A549 (cell line): ENCODE data around the gene KCNAB2. TPM values are rescaled to one million over a fixed set of nuclear protein-coding genes. Genes with fewer than 3 reads are reported as not detected.

Experiments used
- ATAC-seq, 2 experiments: fragments of 200-7000 bp in 1 of 2; fragments of >200 bp in 1 of 2; cut with Nextera tagmentation in 1 of 2; cut with Tn5 transposase in 1 of 2; 3 replicates each; pipeline versions ENCODE4 v1.8.0 to v1.9.1; 2018 to 2020; ENCODE audit warnings: mild to moderate bottlenecking in 1 of 2, moderate library complexity in 1 of 2
- CTCF ChIA-PET: fragments of 300-600 bp; sonication (Branson Sonifier 250); formaldehyde crosslinking; extraction: SDS; loops from one replicate; lab custom pipeline; 2021; ENCODE audit warnings: antibody characterized with exemption, inconsistent platforms; lab: Yijun Ruan, JAX
- POLR2A ChIA-PET: fragments of 350-600 bp; formaldehyde crosslinking; extraction: SDS; loops from one replicate; lab custom pipeline; 2021; ENCODE audit warnings: antibody characterized with exemption, inconsistent platforms; lab: Yijun Ruan, JAX
- DNase-seq, 2 experiments: peaks; one replicate each; pipeline versions ENCODE4 v3.0.0 to v3.0.0-alpha.2; 2011 to 2016; ENCODE audit warnings: low read depth in 1 of 2, low spot score in 1 of 2
- FAIRE-seq: peaks from 2 replicates; lab custom pipeline; 2011; peaks lifted over from hg19 to GRCh38; lab: Jason Lieb, UNC
- H3K27ac ChIP-seq, 2 experiments: fragments of >200 bp; sonication (Bioruptor Twin); formaldehyde crosslinking; 3 replicates each; pipeline ENCODE4 v1.5.1; 2016 to 2017
- H3K4me1 ChIP-seq: fragments of >200 bp; sonication (Bioruptor Twin); formaldehyde crosslinking; 3 replicates; pipeline ENCODE4 v1.6.1; 2016
- H3K4me2 ChIP-seq: fragments of >200 bp; sonication (Bioruptor Twin); formaldehyde crosslinking; 3 replicates; pipeline ENCODE4 v1.6.1; 2016
- H3K4me3 ChIP-seq: fragments of >200 bp; sonication (Bioruptor Twin); formaldehyde crosslinking; 3 replicates; pipeline ENCODE4 v1.5.1; 2016
- H3K9me3 ChIP-seq: fragments of >200 bp; sonication (Bioruptor Twin); formaldehyde crosslinking; 3 replicates; pipeline ENCODE4 v1.6.1; 2016
- CEBPB ChIP-seq, 2 experiments: fragments of >200 bp in 1 of 2; sonication (Bioruptor Twin) in 1 of 2; formaldehyde crosslinking in 1 of 2; IDR thresholded peaks; 2 replicates each; pipeline ENCODE4 v1.6.1; 2012 to 2016
- CTCF ChIP-seq: fragments of >200 bp; sonication (Bioruptor Twin); formaldehyde crosslinking; IDR thresholded peaks from 3 replicates; pipeline ENCODE4 v1.5.1; 2016
- EHF ChIP-seq: fragments of 250-450 bp; sonication (Bioruptor Pico); IDR thresholded peaks from 2 replicates; pipeline ENCODE4 v1.5.0; 2020; ENCODE audit warnings: mild to moderate bottlenecking
- EP300 ChIP-seq, 2 experiments: fragments of >200 bp; sonication (Bioruptor Twin); formaldehyde crosslinking; IDR thresholded peaks; 2 replicates in 1 of 2; 3 replicates in 1 of 2; pipeline ENCODE4 v1.6.1; 2016 to 2017
- ESRRA ChIP-seq: fragments of 150-350 bp; IDR thresholded peaks from 2 replicates; pipeline ENCODE4 v1.6.1; 2014; ENCODE audit warnings: mild to moderate bottlenecking, low read length, borderline replicate concordance
- FOXS1 ChIP-seq: fragments of 250-450 bp; sonication (Bioruptor Pico); IDR thresholded peaks from 2 replicates; pipeline ENCODE4 v1.5.0; 2020; ENCODE audit warnings: mild to moderate bottlenecking, moderate library complexity
- HOXB5 ChIP-seq: fragments of 250-450 bp; sonication (Bioruptor Pico); IDR thresholded peaks from 2 replicates; pipeline ENCODE4 v1.5.0; 2020; ENCODE audit warnings: mild to moderate bottlenecking, moderate library complexity
- JUN ChIP-seq, 2 experiments: fragments of >200 bp; sonication (Bioruptor Twin); formaldehyde crosslinking; IDR thresholded peaks; 2 replicates in 1 of 2; 3 replicates in 1 of 2; pipeline ENCODE4 v1.6.1; 2016 to 2017
- KDM1A ChIP-seq: fragments of 200-600 bp; sonication (generic); IDR thresholded peaks from 2 replicates; pipeline ENCODE4 v1.6.1; 2016; ENCODE audit warnings: low read depth, mild to moderate bottlenecking
- MAFK ChIP-seq: fragments of 450-650 bp; IDR thresholded peaks from 2 replicates; pipeline ENCODE4 v1.6.1; 2014; ENCODE audit not compliant: partially characterized antibody
- MYC ChIP-seq: IDR thresholded peaks from 2 replicates; pipeline ENCODE4 v1.6.1; 2012; ENCODE audit warnings: mild to moderate bottlenecking, inconsistent platforms, low read length, improper control_type of control experiment, borderline replicate concordance
- NR3C1 ChIP-seq: fragments of >200 bp; sonication (Bioruptor Twin); formaldehyde crosslinking; IDR thresholded peaks from 3 replicates; pipeline ENCODE4 v1.6.1; 2017
- PBX3 ChIP-seq: IDR thresholded peaks from 2 replicates; pipeline ENCODE4 v1.6.1; 2012
- RARB ChIP-seq: fragments of 250-450 bp; sonication (Bioruptor Pico); IDR thresholded peaks from 2 replicates; pipeline ENCODE4 v1.8.0; 2021; ENCODE audit warnings: mild to moderate bottlenecking, moderate library complexity
- RNF2 ChIP-seq: fragments of 200-600 bp; sonication (generic); IDR thresholded peaks from 2 replicates; pipeline ENCODE4 v1.6.1; 2016; ENCODE audit warnings: low read depth, mild to moderate bottlenecking, antibody characterized with exemption, moderate library complexity, borderline replicate concordance
- SMC3 ChIP-seq: fragments of >200 bp; sonication (Bioruptor Twin); formaldehyde crosslinking; IDR thresholded peaks from 3 replicates; pipeline ENCODE4 v1.6.1; 2018; ENCODE audit warnings: inconsistent platforms
- SREBF2 ChIP-seq: fragments of 450-650 bp; IDR thresholded peaks from 2 replicates; pipeline ENCODE4 v1.6.1; 2014; ENCODE audit warnings: mild to moderate bottlenecking, moderate library complexity
- TFCP2L1 ChIP-seq: fragments of 250-450 bp; sonication (Bioruptor Pico); IDR thresholded peaks from 2 replicates; pipeline ENCODE4 v1.5.0; 2021; ENCODE audit warnings: mild to moderate bottlenecking
- TP53 ChIP-seq: fragments of 250-450 bp; sonication (Bioruptor Pico); IDR thresholded peaks from 2 replicates; pipeline ENCODE4 v1.5.0; 2021; ENCODE audit warnings: mild to moderate bottlenecking, moderate library complexity
- ZFP36 ChIP-seq: fragments of 450-650 bp; IDR thresholded peaks from 2 replicates; pipeline ENCODE4 v1.6.1; 2014; ENCODE audit warnings: borderline replicate concordance; ENCODE audit not compliant: partially characterized antibody
- ZNF302 ChIP-seq: fragments of 250-450 bp; sonication (Bioruptor Pico); IDR thresholded peaks from 2 replicates; pipeline ENCODE4 v1.9.0; 2021; ENCODE audit warnings: inconsistent platforms, mild to moderate bottlenecking, moderate library complexity
- ZSCAN20 ChIP-seq: fragments of 250-450 bp; sonication (Bioruptor Pico); IDR thresholded peaks from 2 replicates; pipeline ENCODE4 v1.8.0; 2022; ENCODE audit warnings: mild to moderate bottlenecking, moderate library complexity
- WGBS: methylation state at CpG from one replicate; pipeline ENCODE4 v1.1.6; 2017; ENCODE audit errors: missing lambda C conversion rate; 5-methylcytosine and 5-hydroxymethylcytosine counted together
- polyA plus RNA-seq, 4 experiments: library from polyadenylated mRNA; depleted of rRNA in 3 of 4; stranded (reverse); fragments of >200 nt; fragmentation: RNase III in 1 of 4; extraction: RNeasy Plus Mini Kit Qiagen cat#74134 plus additional on column Dnase treatment in 1 of 4; gene quantifications; 2 replicates in 3 of 4; 3 replicates in 1 of 4; pipeline ENCODE4 v1.2.3, GENCODE V29; 2011 to 2017
- TF ChIP-seq, protein P1 (sequence below): fragments of 150-350 bp; IDR thresholded peaks from 2 replicates; pipeline ENCODE4 v1.6.1; 2014; ENCODE audit warnings: low read depth, mild to moderate bottlenecking, low read length
- TF ChIP-seq, protein P2 (sequence below): IDR thresholded peaks from 2 replicates; pipeline ENCODE4 v1.6.1; 2012
- TF ChIP-seq, protein P3 (sequence below): fragments of >200 bp; sonication (Bioruptor Twin); formaldehyde crosslinking; IDR thresholded peaks from 2 replicates; pipeline ENCODE4 v1.6.1; 2016

Gene KCNAB2
- polyA plus RNA-seq, 2 of the 4 experiments (the other 2 are of a cell fraction), result 7.3 to 9.9 TPM

GRCh38 chr1:6046279-6046678 lies 591 bp downstream of the KCNAB2 start:
- no peaks in the 10 kb centered on the region for H3K4me1 ChIP-seq
- no peak overlapping the region for H3K4me3 ChIP-seq
- no peak overlapping the region for H3K27ac ChIP-seq
- POLR2A ChIA-PET, result no interaction called here
- DNase-seq, result no peak
- WGBS, result 85% methylated on average over 13 of the region's 14 CpGs
- no peak overlapping the region for H3K4me2 ChIP-seq
- TF ChIP-seq PBX3 (no peak), ESRRA (no peak), RNF2 (no peak), RARB (CRISPR knock-in tag) (no peak), ZSCAN20 (no peak), CTCF (no peak), ZFP36 (no peak)
- TF ChIP-seq, protein P1, sequence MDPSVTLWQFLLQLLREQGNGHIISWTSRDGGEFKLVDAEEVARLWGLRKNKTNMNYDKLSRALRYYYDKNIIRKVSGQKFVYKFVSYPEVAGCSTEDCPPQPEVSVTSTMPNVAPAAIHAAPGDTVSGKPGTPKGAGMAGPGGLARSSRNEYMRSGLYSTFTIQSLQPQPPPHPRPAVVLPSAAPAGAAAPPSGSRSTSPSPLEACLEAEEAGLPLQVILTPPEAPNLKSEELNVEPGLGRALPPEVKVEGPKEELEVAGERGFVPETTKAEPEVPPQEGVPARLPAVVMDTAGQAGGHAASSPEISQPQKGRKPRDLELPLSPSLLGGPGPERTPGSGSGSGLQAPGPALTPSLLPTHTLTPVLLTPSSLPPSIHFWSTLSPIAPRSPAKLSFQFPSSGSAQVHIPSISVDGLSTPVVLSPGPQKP, result no peak
- TF ChIP-seq, all 56 proteins: peak for 0
- ATAC-seq (no peak), FAIRE-seq (no peak)
- H3K9me3 ChIP-seq, result no peaks in the 10 kb centered on the region
- CTCF ChIA-PET, result interaction anchor here (0.9 to 1.3 kb wide), 2 partner anchors 16 to 198 kb away, joined by 3 read pairs; partner anchors contain the start of gene HES3

GRCh38 chr1:6048179-6048867 lies 2.6 kb downstream of the KCNAB2 start:
- Histone ChIP-seq H3K9me3 (no peaks in the 10 kb centered on the region), H3K4me2 (no peak overlapping the region), H3K4me1 (no peaks in the 10 kb centered on the region), H3K27ac (no peak overlapping the region), H3K4me3 (no peak overlapping the region)
- ChIA-PET POLR2A (no interaction called here), CTCF (interaction anchor here (1.0 kb wide), 1 partner anchor 157 kb away, joined by 3 read pairs; the partner anchor contains the start of gene RNF207)
- ATAC-seq (no peak), FAIRE-seq (no peak), DNase-seq (no peak)
- WGBS, result 80% methylated on average over 6 of the region's 14 CpGs
- TF ChIP-seq ZNF302 (CRISPR knock-in tag) (no peak), TFCP2L1 (no peak), ZSCAN20 (no peak), HOXB5 (CRISPR knock-in tag) (no peak), SREBF2 (no peak), FOXS1 (no peak), MAFK (no peak), JUN (IDR thresholded peaks at IDR 0.05) (no peak), SMC3 (no peak), RNF2 (no peak), TP53 (no peak), MYC (no peak), EP300 (IDR thresholded peaks at IDR 0.05) (no peak), EHF (CRISPR knock-in tag) (no peak), KDM1A (no peak), CEBPB (IDR thresholded peaks at IDR 0.05) (no peak), NR3C1 (no peak)
- TF ChIP-seq, protein P2, sequence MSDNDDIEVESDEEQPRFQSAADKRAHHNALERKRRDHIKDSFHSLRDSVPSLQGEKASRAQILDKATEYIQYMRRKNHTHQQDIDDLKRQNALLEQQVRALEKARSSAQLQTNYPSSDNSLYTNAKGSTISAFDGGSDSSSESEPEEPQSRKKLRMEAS, result no peak
- TF ChIP-seq, protein P1, result no peak
- TF ChIP-seq, protein P3, sequence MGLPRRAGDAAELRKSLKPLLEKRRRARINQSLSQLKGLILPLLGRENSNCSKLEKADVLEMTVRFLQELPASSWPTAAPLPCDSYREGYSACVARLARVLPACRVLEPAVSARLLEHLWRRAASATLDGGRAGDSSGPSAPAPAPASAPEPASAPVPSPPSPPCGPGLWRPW, result no peak
